H1 (cell line): ENCODE measurements around the gene CCDC77. TPM values are rescaled to one million over a fixed set of nuclear protein-coding genes. Genes with fewer than 3 reads are reported as not detected.

Experiments
- CTCF ChIA-PET: fragments of 300-600 bp; sonication (Branson Sonifier 250); formaldehyde crosslinking; loops from one replicate; lab custom pipeline; 2021; ENCODE audit not compliant: partially characterized antibody; lab: Charles Lee
- POLR2A ChIA-PET: fragments of 300-600 bp; sonication (Branson Sonifier 250); formaldehyde crosslinking; loops from one replicate; lab custom pipeline; 2021; ENCODE audit warnings: inconsistent platforms; ENCODE audit not compliant: partially characterized antibody; lab: Charles Lee
- DNase-seq, 2 experiments: peaks; one replicate each; pipeline versions ENCODE4 v3.0.0 to v3.0.0-alpha.2; 2010 to 2022; ENCODE audit warnings: low spot score in 2 of 2, low read depth in 1 of 2, mixed read lengths in 1 of 2
- FAIRE-seq: peaks from 2 replicates; lab custom pipeline; 2011; peaks lifted over from hg19 to GRCh38; lab: Jason Lieb, UNC
- H2AFZ ChIP-seq: 2 replicates; pipeline ENCODE4 v1.8.1; 2012; ENCODE audit warnings: low read length, inconsistent platforms
- H2AK5ac ChIP-seq: 2 replicates; pipeline ENCODE4 v1.6.1; 2013; ENCODE audit warnings: low read depth, low read length
- H2BK120ac ChIP-seq: replicated peaks from 2 replicates; pipeline ENCODE3; 2013; ENCODE audit warnings: low read depth, low read length, inconsistent platforms
- H2BK12ac ChIP-seq: 2 replicates; pipeline ENCODE4 v1.6.1; 2013; ENCODE audit warnings: low read depth, low read length
- H2BK15ac ChIP-seq: 2 replicates; pipeline ENCODE4 v1.6.1; 2013; ENCODE audit warnings: low read length
- H2BK20ac ChIP-seq: 2 replicates; pipeline ENCODE4 v1.6.1; 2013; ENCODE audit warnings: low read length
- H2BK5ac ChIP-seq: 2 replicates; pipeline ENCODE4 v1.6.1; 2013; ENCODE audit warnings: low read depth, low read length
- H3K14ac ChIP-seq: 2 replicates; pipeline ENCODE4 v1.6.1; 2013; ENCODE audit warnings: inconsistent platforms; ENCODE audit not compliant: insufficient read length
- H3K18ac ChIP-seq: 2 replicates; pipeline ENCODE4 v1.6.1; 2013; ENCODE audit warnings: low read length; ENCODE audit errors: extremely low read depth
- H3K23ac ChIP-seq: 2 replicates; pipeline ENCODE4 v1.6.1; 2013; ENCODE audit warnings: inconsistent platforms; ENCODE audit not compliant: insufficient read length
- H3K23me2 ChIP-seq: 2 replicates; pipeline ENCODE4 v1.6.1; 2013; ENCODE audit warnings: low read depth, low read length
- H3K27ac ChIP-seq: 2 replicates; pipeline ENCODE4 v1.6.1; 2011; ENCODE audit warnings: low read depth, low read length, inconsistent platforms
- H3K27me3 ChIP-seq, 4 experiments: replicated peaks in 1 of 4; 1 replicate in 1 of 4; 2 replicates in 3 of 4; pipeline versions ENCODE4 v1.6.1 to v1.8.1; 2011 to 2013; ENCODE audit warnings: low read length in 3 of 4, mild to moderate bottlenecking in 3 of 4, inconsistent platforms in 2 of 4, mixed read lengths in 2 of 4, moderate library complexity in 1 of 4; ENCODE audit not compliant: control insufficient read depth in 3 of 4, insufficient read depth in 3 of 4; ENCODE audit errors: extremely low read depth in 1 of 4
- H3K36me3 ChIP-seq, 4 experiments: 2 replicates each; pipeline versions ENCODE4 v1.6.1 to v1.8.1; 2011 to 2013; ENCODE audit warnings: mild to moderate bottlenecking in 4 of 4, low read length in 3 of 4, moderate library complexity in 2 of 4, control low read depth in 1 of 4, inconsistent platforms in 1 of 4; ENCODE audit not compliant: insufficient read depth in 4 of 4, control insufficient read depth in 2 of 4
- H3K4ac ChIP-seq: replicated peaks from 2 replicates; pipeline ENCODE3; 2013; ENCODE audit warnings: low read length, low read depth, mixed read lengths, inconsistent platforms; ENCODE audit not compliant: insufficient read length
- H3K4me1 ChIP-seq, 4 experiments: replicated peaks in 1 of 4; 1 replicate in 1 of 4; 2 replicates in 3 of 4; pipeline versions ENCODE4 v1.6.1 to v1.8.1; 2011 to 2013; ENCODE audit warnings: low read length in 3 of 4, inconsistent platforms in 2 of 4, mixed read lengths in 1 of 4; ENCODE audit not compliant: insufficient read depth in 4 of 4, control insufficient read depth in 3 of 4
- H3K4me2 ChIP-seq, 2 experiments: 2 replicates each; pipeline versions ENCODE4 v1.6.1 to v1.8.1; 2011 to 2013; ENCODE audit warnings: low read depth in 2 of 2, low read length in 2 of 2, control low read depth in 1 of 2, inconsistent platforms in 1 of 2, mild to moderate bottlenecking in 1 of 2; ENCODE audit not compliant: insufficient read depth in 1 of 2
- H3K4me3 ChIP-seq, 4 experiments: fragments of 200-600, 300-600 bp in 1 of 4; sonication (generic), shearing (Covaris generic), sonication (Bioruptor Twin) in 1 of 4; 2 replicates each; pipeline versions ENCODE4 v1.5.1 to v1.8.1; 2011 to 2016; ENCODE audit warnings: low read length in 4 of 4, low read depth in 3 of 4, control low read depth in 2 of 4, inconsistent platforms in 2 of 4, mild to moderate bottlenecking in 2 of 4, mixed read lengths in 1 of 4, moderate library complexity in 1 of 4; ENCODE audit not compliant: insufficient read depth in 2 of 4; ENCODE audit errors: extremely low read depth in 1 of 4
- H3K56ac ChIP-seq: replicated peaks from 2 replicates; pipeline ENCODE3; 2013; ENCODE audit warnings: low read depth, mild to moderate bottlenecking, mixed read lengths, low read length, inconsistent platforms; ENCODE audit not compliant: insufficient read length
- H3K79me1 ChIP-seq: 2 replicates; pipeline ENCODE4 v1.6.1; 2013; ENCODE audit warnings: low read depth, low read length, control low read depth
- H3K79me2 ChIP-seq, 2 experiments: 2 replicates each; pipeline versions ENCODE4 v1.6.1 to v1.8.1; 2012 to 2013; ENCODE audit warnings: low read length in 2 of 2, mild to moderate bottlenecking in 2 of 2, inconsistent platforms in 1 of 2; ENCODE audit not compliant: insufficient read depth in 2 of 2, control insufficient read depth in 1 of 2
- H3K9ac ChIP-seq, 4 experiments: replicated peaks in 1 of 4; 1 replicate in 1 of 4; 2 replicates in 3 of 4; pipeline versions ENCODE4 v1.6.1 to v1.8.1; 2011 to 2013; ENCODE audit warnings: low read depth in 3 of 4, low read length in 3 of 4, control low read depth in 2 of 4, mild to moderate bottlenecking in 2 of 4, moderate library complexity in 2 of 4, inconsistent platforms in 1 of 4; ENCODE audit errors: extremely low read depth in 1 of 4
- H3K9me3 ChIP-seq, 2 experiments: 2 replicates each; pipeline versions ENCODE4 v1.6.1 to v1.8.1; 2012 to 2013; ENCODE audit warnings: mild to moderate bottlenecking in 2 of 2, moderate library complexity in 2 of 2, control low read depth in 1 of 2, inconsistent platforms in 1 of 2, low read depth in 1 of 2, low read length in 1 of 2, mixed read lengths in 1 of 2; ENCODE audit not compliant: insufficient read depth in 2 of 2
- H4K20me1 ChIP-seq, 2 experiments: replicated peaks in 1 of 2; 2 replicates each; pipeline versions ENCODE3 to v1.8.1; 2011 to 2013; ENCODE audit warnings: inconsistent platforms in 2 of 2, low read length in 2 of 2, mild to moderate bottlenecking in 1 of 2; ENCODE audit not compliant: insufficient read depth in 2 of 2, control insufficient read depth in 1 of 2
- H4K5ac ChIP-seq: 2 replicates; pipeline ENCODE4 v1.6.1; 2013; ENCODE audit warnings: low read length, low read depth, mixed read lengths, inconsistent platforms; ENCODE audit not compliant: insufficient read length
- H4K8ac ChIP-seq: 2 replicates; pipeline ENCODE4 v1.8.0; 2013; ENCODE audit warnings: mild to moderate bottlenecking, moderate library complexity, low read length, inconsistent platforms; ENCODE audit not compliant: insufficient read depth; ENCODE audit errors: extremely low read depth
- H4K91ac ChIP-seq: replicated peaks from 2 replicates; pipeline ENCODE3; 2013; ENCODE audit warnings: low read length, mixed read lengths, inconsistent platforms; ENCODE audit not compliant: insufficient read length
- CBX8 ChIP-seq: fragments of 300-800, 300-1000 bp; sonication (generic); IDR thresholded peaks from 2 replicates; pipeline ENCODE4 v1.7.1; 2016; ENCODE audit warnings: low read depth, low read length, borderline replicate concordance
- CTBP2 ChIP-seq: IDR thresholded peaks from 2 replicates; pipeline ENCODE4 v1.7.0; 2011; ENCODE audit warnings: borderline replicate concordance, mild to moderate bottlenecking, moderate library complexity, mixed read lengths, low read length; ENCODE audit not compliant: insufficient read depth, insufficient read length
- FOSL1 ChIP-seq: IDR thresholded peaks from 2 replicates; pipeline ENCODE4 v1.6.1; 2011; ENCODE audit warnings: mild to moderate bottlenecking, low read depth, low read length, moderate library complexity; ENCODE audit not compliant: insufficient read depth
- NANOG ChIP-seq: IDR thresholded peaks from 2 replicates; pipeline ENCODE4 v1.6.1; 2011; ENCODE audit warnings: low read length, low read depth, mild to moderate bottlenecking, inconsistent platforms; ENCODE audit not compliant: insufficient read depth, poor library complexity, severe bottlenecking
- PHF8 ChIP-seq: fragments of 200-600 bp; sonication (generic); conservative IDR thresholded peaks from 2 replicates; pipeline ENCODE4 v1.7.1; 2012; ENCODE audit warnings: low read depth, mild to moderate bottlenecking, inconsistent platforms, low read length, moderate library complexity
- POLR2A ChIP-seq, 2 experiments: IDR thresholded peaks; 1 replicate in 1 of 2; 2 replicates in 1 of 2; pipeline ENCODE4 v1.6.1; 2011; ENCODE audit warnings: low read depth in 2 of 2, low read length in 2 of 2, mild to moderate bottlenecking in 2 of 2; ENCODE audit errors: control extremely low read depth in 1 of 2
- POU5F1 ChIP-seq: IDR thresholded peaks from 2 replicates; pipeline ENCODE4 v1.6.1; 2011; ENCODE audit warnings: low read depth, mild to moderate bottlenecking, low read length, moderate library complexity
- SAP30 ChIP-seq: fragments of 300-600 bp; sonication (generic); IDR thresholded peaks from 2 replicates; pipeline ENCODE4 v1.7.1; 2012; ENCODE audit warnings: low read length, moderate library complexity, mild to moderate bottlenecking, inconsistent platforms; ENCODE audit not compliant: insufficient read depth, insufficient replicate concordance
- SIN3A ChIP-seq, 2 experiments: IDR thresholded peaks in 1 of 2; conservative IDR thresholded peaks in 1 of 2; 2 replicates each; pipeline ENCODE4 v1.6.1; 2011 to 2012; ENCODE audit warnings: low read length in 2 of 2, improper control_type of control experiment in 1 of 2, low read depth in 1 of 2, mild to moderate bottlenecking in 1 of 2
- SIRT6 ChIP-seq: IDR thresholded peaks from one replicate; pipeline ENCODE4 v1.7.1; 2012; ENCODE audit warnings: low read length, inconsistent platforms
- TEAD4 ChIP-seq: IDR thresholded peaks from 2 replicates; pipeline ENCODE4 v1.6.1; 2012; ENCODE audit warnings: low read depth, low read length, inconsistent platforms, mixed read lengths
- polyA plus RNA-seq, 7 experiments: library from polyadenylated mRNA; depleted of rRNA in 3 of 7; stranded (reverse) in 5 of 7; unstranded in 2 of 7; fragments of >200 nt in 5 of 7; fragments of 200-250 nt in 2 of 7; gene quantifications; 1 replicate in 5 of 7; 2 replicates in 1 of 7; 4 replicates in 1 of 7; pipeline versions ENCODE4 v1.2.1 to v1.2.3, GENCODE V29; 2011 to 2013; ENCODE audit warnings: missing spikeins in 2 of 7, mixed read lengths in 2 of 7
- total RNA-seq: library from RNA; stranded (reverse); fragmentation: NEBNext Ultra II Directional; extraction: Animal tissue kit (Norgen Biotek cat#: 25700); gene quantifications from 2 replicates; pipeline ENCODE4 v1.2.1, GENCODE V29; 2021
- TF ChIP-seq, protein P1 (sequence below): IDR thresholded peaks from 2 replicates; pipeline ENCODE4 v1.6.1; 2012; ENCODE audit warnings: inconsistent platforms

Gene CCDC77
- total and polyA plus RNA-seq, 2 of the 8 experiments (the other 6 are each of a cell fraction or from before 2014, with no cell fraction given), result 10.3 to 30.4 TPM

DNA sequence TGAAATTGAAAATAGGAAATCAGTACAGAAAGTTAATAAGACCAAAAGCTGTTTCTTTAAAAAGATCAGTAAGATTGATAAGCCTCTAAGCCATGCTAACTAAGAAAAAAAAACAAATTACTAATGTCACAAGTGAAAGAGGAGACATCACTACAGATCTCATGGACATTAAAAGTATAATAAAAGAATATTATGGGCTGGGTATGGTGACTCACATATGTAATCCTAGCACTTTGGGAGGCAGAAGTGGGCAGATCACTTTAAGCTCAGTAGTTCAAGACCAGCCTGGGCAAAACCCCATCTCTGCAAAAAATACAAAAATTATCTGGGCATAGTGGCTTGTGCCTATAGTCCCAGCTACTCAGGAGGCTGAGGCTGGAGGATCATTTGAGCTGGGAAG, 88.8 kb downstream of the CCDC77 start:
- CTCF ChIA-PET, result no interaction called here
- Histone ChIP-seq H3K36me3 (no peaks in the 10 kb centered on the region), H3K23me2 (no peaks in the 10 kb centered on the region), H3K4me2 (no peak overlapping the region), H3K23ac (no peak overlapping the region), H3K4ac (no peak overlapping the region), H4K8ac (no peak overlapping the region), H3K9me3 (peaks cover 0 to 6% of the 10 kb centered on the region in 2 experiments; a peak in 3 of 4 replicates), H4K20me1 (no peaks in the 10 kb centered on the region), H3K79me2 (no peaks in the 10 kb centered on the region), H2AK5ac (no peak overlapping the region), H3K27ac (no peak overlapping the region), H2AFZ (no peak overlapping the region), H3K9ac (no peak overlapping the region), H2BK20ac (no peak overlapping the region), H4K91ac (no peak overlapping the region), H2BK15ac (no peak overlapping the region), H2BK120ac (no peak overlapping the region), H2BK5ac (no peak overlapping the region), H3K27me3 (no peaks in the 10 kb centered on the region), H3K79me1 (no peaks in the 10 kb centered on the region), H3K18ac (no peak overlapping the region), H3K56ac (no peak overlapping the region), H3K4me3 (no peak overlapping the region), H4K5ac (no peak overlapping the region), H3K14ac (no peak overlapping the region), H3K4me1 (no peaks in the 10 kb centered on the region; a peak in 1 of 7 replicates), H2BK12ac (no peak overlapping the region)
- POLR2A ChIA-PET, result no interaction called here
- DNase-seq, result no peak
- TF ChIP-seq SIRT6 (no peak), NANOG (no peak), FOSL1 (no peak), POLR2A (IDR thresholded peaks at IDR 0.05; ENCODE audit: control extremely low read depth in 1 of 2, low read depth in 2 of 2, low read length in 2 of 2) (no peak), TEAD4 (no peak), POU5F1 (no peak), CBX8 (no peak), SIN3A (conservative IDR thresholded peaks at IDR 0.05 in 1 of 2, IDR thresholded peaks at IDR 0.05 in 1 of 2; ENCODE audit: low read depth in 1 of 2, low read length in 2 of 2) (no peak), PHF8 (no peak), CTBP2 (no peak), SAP30 (no peak)
- TF ChIP-seq, protein P1, sequence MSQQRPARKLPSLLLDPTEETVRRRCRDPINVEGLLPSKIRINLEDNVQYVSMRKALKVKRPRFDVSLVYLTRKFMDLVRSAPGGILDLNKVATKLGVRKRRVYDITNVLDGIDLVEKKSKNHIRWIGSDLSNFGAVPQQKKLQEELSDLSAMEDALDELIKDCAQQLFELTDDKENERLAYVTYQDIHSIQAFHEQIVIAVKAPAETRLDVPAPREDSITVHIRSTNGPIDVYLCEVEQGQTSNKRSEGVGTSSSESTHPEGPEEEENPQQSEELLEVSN, result no peak
- no peak for FAIRE-seq
